NCI-H2227 treated with DMSO at 0.1 percent for 48 hours (cell line): Measurements from ENCODE around the gene AUH.
"Not testable (repeated sequence)": the region's sequence is repeated elsewhere in the genome, so short reads cannot be mapped to it uniquely, and the experiment has no call there.

ENCODE experiments used
- DNase-seq: peaks from one replicate; lab custom pipeline; 2025; lab: John Stamatoyannopoulos, UW

AUH gene

GRCh38 chr9:91378695-91379127 lies 17.0 kb upstream of the AUH start:
- no peak for DNase-seq

- not testable (repeated sequence) for DNase-seq
Measured at GRCh38 chr9:91378054-91378453, 16.3 kb upstream of the AUH start.

GRCh38 chr9:91376239-91376638 lies 14.5 kb upstream of the AUH start:
- DNase-seq: no peak

GRCh38 chr9:91374939-91375338 lies 13.2 kb upstream of the AUH start:
- no peak for DNase-seq

- no peak for DNase-seq
Measured at GRCh38 chr9:91371894-91372293, 10.2 kb upstream of the AUH start.

- DNase-seq: not testable (repeated sequence)
Measured at GRCh38 chr9:91370006-91370405, 8.3 kb upstream of the AUH start.

GRCh38 chr9:91364702-91365101 lies 3.0 kb upstream of the AUH start:
- no peak for DNase-seq

- no peak for DNase-seq
Measured at GRCh38 chr9:91364005-91364404, 2.3 kb upstream of the AUH start.

GRCh38 chr9:91362051-91362611 lies 413 bp upstream of the AUH start:
- DNase-seq: no peak

- no peak for DNase-seq
Measured at GRCh38 chr9:91360551-91361290, 997 bp downstream of the AUH start.

- no peak for DNase-seq
Measured at GRCh38 chr9:91359734-91360470, 1.8 kb downstream of the AUH start.

- DNase-seq: no peak
Measured at GRCh38 chr9:91359083-91359482, 2.6 kb downstream of the AUH start.

GRCh38 chr9:91354881-91355280 lies 6.8 kb downstream of the AUH start:
- DNase-seq: no peak

- no peak for DNase-seq
Measured at GRCh38 chr9:91349115-91349555, 12.6 kb downstream of the AUH start.

GRCh38 chr9:91348191-91348807 lies 13.4 kb downstream of the AUH start:
- no peak for DNase-seq

GRCh38 chr9:91347377-91347776 lies 14.3 kb downstream of the AUH start:
- no peak for DNase-seq

- no peak for DNase-seq
Measured at GRCh38 chr9:91346644-91347043, 15.1 kb downstream of the AUH start.

- DNase-seq: no peak
Measured at GRCh38 chr9:91345978-91346377, 15.7 kb downstream of the AUH start.

GRCh38 chr9:91342575-91342974 lies 19.1 kb downstream of the AUH start:
- DNase-seq: no peak

GRCh38 chr9:91341749-91342148 lies 20.0 kb downstream of the AUH start:
- DNase-seq: no peak

GRCh38 chr9:91341258-91341746 lies 20.4 kb downstream of the AUH start:
- no peak for DNase-seq

GRCh38 chr9:91340395-91340967 lies 21.2 kb downstream of the AUH start:
- no peak for DNase-seq
